GM23248 (cell line): ENCODE results near the gene SELP. TPM values are rescaled to one million over a fixed set of nuclear protein-coding genes. Genes with fewer than 3 reads are reported as not detected.

Experiments used
- DNase-seq: peaks from one replicate; pipeline ENCODE4 v3.0.0-alpha.2; 2015
- H2AFZ ChIP-seq: fragments of 200-600 bp; sonication (generic); 2 replicates; pipeline ENCODE4 v1.6.1; 2016; ENCODE audit warnings: antibody characterized with exemption
- H3F3A ChIP-seq: fragments of 200-600 bp; sonication (generic); 2 replicates; pipeline ENCODE4 v1.6.1; 2016; ENCODE audit warnings: mild to moderate bottlenecking, antibody characterized with exemption, mixed run types; ENCODE audit not compliant: insufficient read depth
- H3K27ac ChIP-seq: fragments of 200-600 bp; sonication (generic); 2 replicates; pipeline ENCODE4 v1.5.1; 2016; ENCODE audit warnings: mild to moderate bottlenecking
- H3K27me3 ChIP-seq: fragments of 200-600 bp; sonication (generic); replicated peaks from 2 replicates; pipeline ENCODE4 v1.6.1; 2016; ENCODE audit warnings: mild to moderate bottlenecking; ENCODE audit not compliant: insufficient read depth
- H3K36me3 ChIP-seq: fragments of 200-600 bp; sonication (generic); 2 replicates; pipeline ENCODE4 v1.6.1; 2016; ENCODE audit warnings: low read depth, mild to moderate bottlenecking
- H3K4me1 ChIP-seq: fragments of 200-600 bp; sonication (generic); 2 replicates; pipeline ENCODE4 v1.6.1; 2016; ENCODE audit warnings: mild to moderate bottlenecking; ENCODE audit not compliant: insufficient read depth
- H3K4me2 ChIP-seq: fragments of 200-600 bp; sonication (generic); one replicate; pipeline ENCODE4 v1.6.1; 2016; ENCODE audit warnings: mild to moderate bottlenecking; ENCODE audit not compliant: unreplicated experiment
- H3K4me3 ChIP-seq: fragments of 200-600 bp; sonication (generic); 2 replicates; pipeline ENCODE4 v1.5.1; 2016; ENCODE audit warnings: mild to moderate bottlenecking
- H3K79me2 ChIP-seq: fragments of 200-600 bp; sonication (generic); 2 replicates; pipeline ENCODE4 v1.6.1; 2016; ENCODE audit warnings: mild to moderate bottlenecking; ENCODE audit not compliant: insufficient read depth
- H3K9ac ChIP-seq: fragments of 200-600 bp; sonication (generic); 2 replicates; pipeline ENCODE4 v1.6.1; 2016; ENCODE audit warnings: mild to moderate bottlenecking
- H3K9me2 ChIP-seq: fragments of 200-600 bp; sonication (generic); 2 replicates; pipeline ENCODE4 v1.6.1; 2016; ENCODE audit warnings: mixed run types, mild to moderate bottlenecking, moderate library complexity; ENCODE audit not compliant: insufficient read depth
- H3K9me3 ChIP-seq: fragments of 200-600 bp; sonication (generic); one replicate; pipeline ENCODE4 v1.6.1; 2017; ENCODE audit warnings: low read depth
- H4K20me1 ChIP-seq: fragments of 200-600 bp; sonication (generic); 2 replicates; pipeline ENCODE4 v1.6.0; 2016; ENCODE audit not compliant: insufficient read depth
- EZH2 ChIP-seq: fragments of 200-600 bp; sonication (generic); IDR thresholded peaks from 2 replicates; pipeline ENCODE4 v1.6.1; 2018; ENCODE audit warnings: antibody characterized with exemption, mild to moderate bottlenecking; ENCODE audit not compliant: insufficient read depth, poor library complexity, severe bottlenecking
- EZH2phosphoT487 ChIP-seq: fragments of 200-600 bp; sonication (generic); IDR thresholded peaks from 2 replicates; pipeline ENCODE4 v1.6.1; 2018; ENCODE audit warnings: antibody characterized with exemption, moderate library complexity, mild to moderate bottlenecking, low read depth; ENCODE audit not compliant: insufficient read depth
- WGBS, 2 experiments: methylation state at CpG; one replicate each; pipeline ENCODE4 v1.1.6; 2015 to 2017; ENCODE audit warnings: low lambda C conversion rate in 2 of 2, low coverage in 1 of 2; ENCODE audit errors: missing lambda C conversion rate in 2 of 2; 5-methylcytosine and 5-hydroxymethylcytosine counted together
- in situ Hi-C: fragments of 300-500 bp; cut with MboI; formaldehyde crosslinking; loops from 2 replicates; pipeline ENCODE4 v1.15.0; 2020
- polyA plus RNA-seq: library from polyadenylated mRNA; unstranded; fragments of >200 nt; fragmentation: Nextera tagmentation; extraction: Ambion mirVana; gene quantifications from 2 replicates; pipeline ENCODE4 v1.2.1, GENCODE V29; 2016
- total RNA-seq: library from RNA; depleted of rRNA; stranded (reverse); fragments of >200 nt; shearing (Covaris generic); gene quantifications from 2 replicates; pipeline ENCODE4 v1.2.3, GENCODE V29; 2014

The SELP gene
- total and polyA plus RNA-seq, 2 experiments from 2014 or later, result not detected

DNA sequence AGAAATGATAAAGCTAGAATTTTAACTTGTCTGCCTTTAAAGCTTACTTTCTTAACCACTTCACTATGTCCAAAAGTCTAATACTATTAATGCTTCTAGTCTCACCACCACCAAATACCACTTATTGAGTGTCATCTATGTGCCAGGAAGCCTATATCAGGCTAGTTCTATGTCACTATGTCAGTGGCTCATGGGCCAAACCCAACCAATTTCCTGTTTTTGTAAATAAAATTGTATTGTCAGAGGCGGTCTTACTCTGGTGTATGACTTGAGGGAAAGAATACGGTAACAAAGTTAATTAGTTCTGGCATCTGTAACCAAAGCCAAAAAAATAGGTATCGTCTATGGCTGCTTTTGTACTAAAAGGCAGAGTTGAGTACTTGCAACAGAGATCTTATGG is 58.5 kb downstream of the SELP start:
- TF ChIP-seq EZH2phosphoT487, result no peak
- TF ChIP-seq EZH2, result no peak
- 38 to 46% methylated on average over 3 of the region's 3 CpGs for WGBS, 2 experiments
- Histone ChIP-seq H3K36me3 (no peaks in the 10 kb centered on the region), H4K20me1 (no peaks in the 10 kb centered on the region), H3K4me1 (no peaks in the 10 kb centered on the region), H3K9ac (no peak overlapping the region), H3K4me3 (no peak overlapping the region), H2AFZ (no peak overlapping the region), H3K79me2 (no peaks in the 10 kb centered on the region), H3K4me2 (no peak overlapping the region), H3K27me3 (peaks cover 17% of the 10 kb centered on the region; the same call in 1 of the 2 replicates), H3K9me2 (no peaks in the 10 kb centered on the region), H3K27ac (no peak overlapping the region), H3K9me3 (no peaks in the 10 kb centered on the region), H3F3A (no peaks in the 10 kb centered on the region)
- in situ Hi-C loops, result no loop called here
- DNase-seq, result no peak

DNA sequence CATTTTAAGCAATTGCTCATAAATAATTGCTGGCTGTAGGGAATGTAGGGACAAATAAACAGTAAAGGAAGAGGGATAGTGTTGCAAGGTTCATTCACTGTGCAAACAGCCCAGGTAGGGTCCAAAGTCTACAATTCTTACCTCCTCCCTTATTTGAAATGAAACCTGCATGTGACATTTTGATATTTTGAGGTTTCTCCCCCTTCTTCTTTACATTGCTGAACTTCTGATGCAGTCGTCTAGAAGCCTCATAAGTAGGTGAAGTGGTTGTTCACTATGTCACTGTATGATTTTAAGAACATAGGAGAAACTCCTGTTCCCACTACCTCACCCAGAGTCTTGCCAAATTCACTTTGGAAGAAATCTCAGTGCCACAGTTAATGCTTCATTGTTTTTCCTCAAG is 59.8 kb downstream of the SELP start:
- H2AFZ ChIP-seq, result no peak overlapping the region
- H3K27me3 ChIP-seq, result peaks cover 17% of the 10 kb centered on the region; the same call in 1 of the 2 replicates
- in situ Hi-C loops, result no loop called here
- WGBS, 2 experiments, result 0% methylated on average over 1 of the region's 1 CpG
- DNase-seq, result no peak
- no peaks in the 10 kb centered on the region for H3F3A ChIP-seq
- no peak overlapping the region for H3K9ac ChIP-seq
- TF ChIP-seq EZH2phosphoT487 (no peak), EZH2 (no peak)
- H3K4me2 ChIP-seq, result no peak overlapping the region
- H3K4me1 ChIP-seq, result no peaks in the 10 kb centered on the region
- no peaks in the 10 kb centered on the region for H3K9me2 ChIP-seq
- no peaks in the 10 kb centered on the region for H4K20me1 ChIP-seq
- H3K79me2 ChIP-seq, result no peaks in the 10 kb centered on the region
- H3K4me3 ChIP-seq, result no peak overlapping the region
- H3K27ac ChIP-seq, result no peak overlapping the region
- H3K9me3 ChIP-seq, result no peaks in the 10 kb centered on the region
- H3K36me3 ChIP-seq, result no peaks in the 10 kb centered on the region

GRCh38 chr1:169568497-169568896 is 61.4 kb downstream of the SELP start:
- no peak overlapping the region for H2AFZ ChIP-seq
- no peaks in the 10 kb centered on the region for H3K4me1 ChIP-seq
- H3K4me3 ChIP-seq, result no peak overlapping the region
- no peaks in the 10 kb centered on the region for H3K36me3 ChIP-seq
- in situ Hi-C loops, result no loop called here
- H3K27ac ChIP-seq, result no peak overlapping the region
- WGBS, 2 experiments, result 0 to 2% methylated on average over 1 of the region's 1 CpG
- H3K4me2 ChIP-seq, result no peak overlapping the region
- no peak overlapping the region for H3K9ac ChIP-seq
- TF ChIP-seq EZH2phosphoT487 (no peak), EZH2 (no peak)
- H3F3A ChIP-seq, result no peaks in the 10 kb centered on the region
- no peaks in the 10 kb centered on the region for H3K9me3 ChIP-seq
- peaks cover 17% of the 10 kb centered on the region; the same call in 1 of the 2 replicates for H3K27me3 ChIP-seq
- no peaks in the 10 kb centered on the region for H4K20me1 ChIP-seq
- H3K79me2 ChIP-seq, result no peaks in the 10 kb centered on the region
- DNase-seq, result no peak
- H3K9me2 ChIP-seq, result no peaks in the 10 kb centered on the region

DNA sequence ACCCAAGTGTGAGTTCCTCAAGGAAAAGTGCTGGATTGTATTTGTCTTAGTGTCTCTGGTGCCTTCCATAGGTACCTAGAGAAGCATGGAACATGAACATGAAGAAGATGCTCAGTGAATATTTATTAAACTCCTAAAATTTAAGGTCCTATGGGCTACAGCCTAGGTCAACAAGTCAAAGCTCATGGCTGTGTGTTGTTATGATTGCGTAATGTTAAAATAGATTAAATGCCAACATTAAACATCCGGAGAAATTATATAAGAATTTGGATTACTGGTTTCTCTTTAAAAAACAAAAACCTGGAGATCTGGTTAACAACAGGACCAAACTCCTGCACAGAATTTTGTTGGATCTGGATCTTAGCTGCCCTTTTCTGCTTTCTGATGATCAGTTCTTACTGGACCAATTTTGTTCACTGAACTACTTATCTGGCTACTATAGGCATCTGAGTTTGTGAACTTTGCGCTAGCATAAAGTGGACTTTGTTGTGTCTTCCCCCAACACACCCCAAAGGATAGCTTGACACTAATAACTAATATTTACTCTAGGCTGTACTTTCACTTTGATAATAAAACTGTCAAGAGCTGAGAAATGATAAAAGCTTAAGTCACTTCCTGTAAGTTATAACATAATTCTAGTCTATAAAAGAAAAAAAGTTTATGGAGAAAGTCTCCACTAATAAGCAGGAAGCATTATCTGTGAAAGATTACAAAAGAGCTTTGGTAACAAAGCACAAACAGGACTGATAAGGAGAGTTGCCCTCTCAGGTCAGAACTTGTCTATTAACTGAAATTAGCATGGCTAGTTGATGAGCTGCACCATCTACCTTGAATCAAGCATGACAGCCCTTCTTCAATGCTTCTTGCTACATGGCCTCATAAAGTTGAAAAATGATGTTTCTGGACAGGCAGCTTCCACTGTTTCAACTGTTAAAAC is 64.3 kb downstream of the SELP start:
- H2AFZ ChIP-seq, result no peak overlapping the region
- WGBS, 2 experiments, result 56 to 59% methylated on average over 3 of the region's 3 CpGs

More for the DNA sequence above, 64.3 kb downstream of the SELP start:
- no peak overlapping the region for H3K9ac ChIP-seq
- in situ Hi-C loops, result no loop called here
- no peaks in the 10 kb centered on the region for H4K20me1 ChIP-seq
- no peak overlapping the region for H3K4me3 ChIP-seq
- 0 out of 2 replicates have a peak, but pooled peaks cover 6% of the 10 kb centered on the region for H3K27me3 ChIP-seq
- no peaks in the 10 kb centered on the region for H3K9me3 ChIP-seq
- no peak overlapping the region for H3K4me2 ChIP-seq
- H3K27ac ChIP-seq, result no peak overlapping the region
- TF ChIP-seq EZH2, result no peak
- no peak for TF ChIP-seq EZH2phosphoT487
- no peak for DNase-seq
- no peaks in the 10 kb centered on the region for H3F3A ChIP-seq
- no peaks in the 10 kb centered on the region for H3K36me3 ChIP-seq
- no peaks in the 10 kb centered on the region for H3K79me2 ChIP-seq
- no peaks in the 10 kb centered on the region for H3K4me1 ChIP-seq
- H3K9me2 ChIP-seq, result no peaks in the 10 kb centered on the region
